ENCODE measurements around the gene NEK1. TPM values are rescaled to one million over a fixed set of nuclear protein-coding genes. Genes with fewer than 3 reads are reported as not detected.
A peak's percentile ranks its signal among the peaks of the same experiment; 100 is the strongest.
"Not testable (repeated sequence)": the region's sequence is repeated elsewhere in the genome, so short reads cannot be mapped to it uniquely, and the experiment has no call there.

Gene NEK1
- total RNA-seq, 1 donor from 2014 or later: 13.5 TPM

GRCh38 chr4:169630069-169630468, 17.7 kb upstream of the NEK1 start:
- intact Hi-C loops (cut with DNase I): no loop called here
- ATAC-seq (ENCODE audit: poor library complexity) (no peak), DNase-seq (no peak)

- intact Hi-C loops (cut with DNase I): no loop called here
- DNase-seq (no peak), ATAC-seq (ENCODE audit: poor library complexity) (no peak)
Measured at GRCh38 chr4:169628579-169628978, 16.2 kb upstream of the NEK1 start.

- DNase-seq (no peak), ATAC-seq (ENCODE audit: poor library complexity) (peak; percentile 49)
- intact Hi-C loops (cut with DNase I): no loop called here
Measured at GRCh38 chr4:169627307-169627706, 14.9 kb upstream of the NEK1 start.

- DNase-seq (no peak), ATAC-seq (ENCODE audit: poor library complexity) (peak; percentile 15)
- intact Hi-C loops (cut with DNase I): no loop called here
Measured at GRCh38 chr4:169626331-169627282, 14.2 kb upstream of the NEK1 start.

- DNase-seq (no peak), ATAC-seq (ENCODE audit: poor library complexity) (no peak)
- intact Hi-C loops (cut with DNase I): no loop called here
Measured at GRCh38 chr4:169625886-169626285, 13.5 kb upstream of the NEK1 start.

- DNase-seq; ATAC-seq (ENCODE audit: poor library complexity); intact Hi-C loops (cut with DNase I): not testable (repeated sequence)
Measured at GRCh38 chr4:169624012-169624411, 11.6 kb upstream of the NEK1 start.

GRCh38 chr4:169622566-169622965, 10.2 kb upstream of the NEK1 start:
- DNase-seq (no peak), ATAC-seq (ENCODE audit: poor library complexity) (no peak)
- intact Hi-C loops (cut with DNase I): no loop called here

GRCh38 chr4:169621731-169622492, 9.5 kb upstream of the NEK1 start:
- DNase-seq: no peak

GRCh38 chr4:169620880-169621248, 8.5 kb upstream of the NEK1 start:
- intact Hi-C loops (cut with DNase I): loop anchor here (2.0 kb wide), 1 partner anchor 40 kb away; no protein-coding TSS in a partner anchor
- DNase-seq: no peak
- ATAC-seq (ENCODE audit: poor library complexity): peak; percentile 5

More at GRCh38 chr4:169621731-169622492, 9.5 kb upstream of the NEK1 start:
- no peak for ATAC-seq (ENCODE audit: poor library complexity)
- intact Hi-C loops (cut with DNase I): loop anchor here (2.0 kb wide), 1 partner anchor 39 kb away; no protein-coding TSS in a partner anchor

GRCh38 chr4:169619958-169620879, 7.8 kb upstream of the NEK1 start, which contains the start of gene CLCN3:
TSS of gene CLCN3 (plus strand) at chr4:169620578. CDS start at chr4:169635929, 15,351 bp downstream.
- DNase-seq: peak; percentile 99
- intact Hi-C loops (cut with DNase I): loop anchor here (2.0 to 10.0 kb wide), 3 partner anchors 41 to 405 kb away; partner anchors contain the start of gene MFAP3L
- peak; percentile 98 for ATAC-seq (ENCODE audit: poor library complexity)

GRCh38 chr4:169619518-169619957, 7.2 kb upstream of the NEK1 start:
- DNase-seq: no peak
- intact Hi-C loops (cut with DNase I): loop anchor here (10.0 kb wide), 2 partner anchors 65 to 405 kb away; partner anchors contain the start of gene MFAP3L
- peak; percentile 67 for ATAC-seq (ENCODE audit: poor library complexity)

GRCh38 chr4:169618986-169619385, 6.6 kb upstream of the NEK1 start:
- no peak for ATAC-seq (ENCODE audit: poor library complexity)
- intact Hi-C loops (cut with DNase I): loop anchor here (10.0 kb wide), 2 partner anchors 66 to 406 kb away; partner anchors contain the start of gene MFAP3L
- no peak for DNase-seq

- intact Hi-C loops (cut with DNase I): loop anchor here (10.0 kb wide), 2 partner anchors 67 to 407 kb away; partner anchors contain the start of gene MFAP3L
- DNase-seq (no peak), ATAC-seq (ENCODE audit: poor library complexity) (no peak)
Measured at GRCh38 chr4:169618286-169618685, 5.9 kb upstream of the NEK1 start.

- intact Hi-C loops (cut with DNase I): loop anchor here (10.0 kb wide), 2 partner anchors 67 to 407 kb away; partner anchors contain the start of gene MFAP3L
- ATAC-seq (ENCODE audit: poor library complexity) (no peak), DNase-seq (no peak)
Measured at GRCh38 chr4:169617306-169617705, 4.9 kb upstream of the NEK1 start.

GRCh38 chr4:169616846-169617245, 4.5 kb upstream of the NEK1 start:
- DNase-seq: no peak
- ATAC-seq (ENCODE audit: poor library complexity): no peak
- intact Hi-C loops (cut with DNase I): loop anchor here (10.0 kb wide), 2 partner anchors 68 to 408 kb away; partner anchors contain the start of gene MFAP3L

GRCh38 chr4:169615467-169616106, 3.2 kb upstream of the NEK1 start:
- intact Hi-C loops (cut with DNase I): loop anchor here (10.0 kb wide), 2 partner anchors 69 to 409 kb away; partner anchors contain the start of gene MFAP3L
- ATAC-seq (ENCODE audit: poor library complexity): no peak
- DNase-seq: no peak
